RWPE2 (cell line): ENCODE results near the gene CPS1.

Experiments
- ATAC-seq: fragments of 200-7000 bp; cut with Tn5 transposase; 3 replicates; pipeline ENCODE4 v1.9.1; 2021; ENCODE audit warnings: low read depth
- DNase-seq: peaks from one replicate; pipeline ENCODE4 v3.0.0-alpha.2; 2020; ENCODE audit warnings: low spot score
- H3K27ac ChIP-seq: fragments of 450-650 bp; 2 replicates; pipeline ENCODE4 v1.5.1; 2017; ENCODE audit warnings: mild to moderate bottlenecking; ENCODE audit not compliant: poor library complexity, severe bottlenecking
- H3K27me3 ChIP-seq: fragments of 250-450 bp; sonication (Bioruptor Pico); 2 replicates; pipeline ENCODE4 v1.5.1; 2021; ENCODE audit warnings: mild to moderate bottlenecking, moderate library complexity; ENCODE audit not compliant: insufficient read depth, poor library complexity, severe bottlenecking
- H3K36me3 ChIP-seq: fragments of 250-450 bp; sonication (Bioruptor Pico); 2 replicates; pipeline ENCODE4 v1.5.1; 2020; ENCODE audit warnings: low read depth, mild to moderate bottlenecking, moderate library complexity
- H3K4me1 ChIP-seq: fragments of 250-450 bp; sonication (Bioruptor Pico); 2 replicates; pipeline ENCODE4 v1.5.1; 2021; ENCODE audit warnings: mild to moderate bottlenecking, moderate library complexity; ENCODE audit not compliant: insufficient read depth, poor library complexity, severe bottlenecking
- H3K4me3 ChIP-seq: fragments of 250-450 bp; sonication (Bioruptor Pico); 2 replicates; pipeline ENCODE4 v1.5.1; 2021; ENCODE audit warnings: mild to moderate bottlenecking, moderate library complexity; ENCODE audit not compliant: severe bottlenecking
- H3K9me3 ChIP-seq: fragments of 250-450 bp; sonication (Bioruptor Pico); 2 replicates; pipeline ENCODE4 v1.5.1; 2021; ENCODE audit warnings: mild to moderate bottlenecking, moderate library complexity; ENCODE audit not compliant: severe bottlenecking
- TF ChIP-seq, protein P1 (sequence below): fragments of 450-650 bp; IDR thresholded peaks from one replicate; pipeline ENCODE4 v1.5.1; 2017; ENCODE audit warnings: mild to moderate bottlenecking, moderate library complexity; ENCODE audit not compliant: poor library complexity, severe bottlenecking

The CPS1 gene

DNA sequence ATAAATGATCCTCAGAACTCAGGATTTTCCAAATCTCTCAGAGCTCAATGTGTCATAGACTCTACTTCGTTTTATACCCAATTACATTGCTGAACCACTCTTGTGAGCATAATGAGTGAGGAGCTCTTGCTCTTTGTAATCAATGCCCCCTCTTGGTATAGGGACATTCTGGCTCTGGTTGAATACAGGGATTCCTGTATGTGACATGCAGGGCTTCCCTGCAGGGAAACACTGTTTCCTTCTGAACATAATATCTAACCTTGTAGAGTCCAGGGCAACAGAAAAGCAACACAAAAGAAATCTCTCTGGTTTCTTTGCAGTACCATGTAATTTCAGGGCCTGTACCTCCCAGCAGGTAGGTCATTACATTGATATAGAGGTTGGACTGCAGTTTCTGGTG, 101.5 kb downstream of the CPS1 start:
- DNase-seq = no peak
- Histone ChIP-seq H3K27me3 (no peaks in the 10 kb centered on the region), H3K27ac (no peak overlapping the region), H3K36me3 (no peaks in the 10 kb centered on the region), H3K4me1 (no peaks in the 10 kb centered on the region), H3K9me3 (no peaks in the 10 kb centered on the region), H3K4me3 (no peak overlapping the region)
- TF ChIP-seq, protein P1, sequence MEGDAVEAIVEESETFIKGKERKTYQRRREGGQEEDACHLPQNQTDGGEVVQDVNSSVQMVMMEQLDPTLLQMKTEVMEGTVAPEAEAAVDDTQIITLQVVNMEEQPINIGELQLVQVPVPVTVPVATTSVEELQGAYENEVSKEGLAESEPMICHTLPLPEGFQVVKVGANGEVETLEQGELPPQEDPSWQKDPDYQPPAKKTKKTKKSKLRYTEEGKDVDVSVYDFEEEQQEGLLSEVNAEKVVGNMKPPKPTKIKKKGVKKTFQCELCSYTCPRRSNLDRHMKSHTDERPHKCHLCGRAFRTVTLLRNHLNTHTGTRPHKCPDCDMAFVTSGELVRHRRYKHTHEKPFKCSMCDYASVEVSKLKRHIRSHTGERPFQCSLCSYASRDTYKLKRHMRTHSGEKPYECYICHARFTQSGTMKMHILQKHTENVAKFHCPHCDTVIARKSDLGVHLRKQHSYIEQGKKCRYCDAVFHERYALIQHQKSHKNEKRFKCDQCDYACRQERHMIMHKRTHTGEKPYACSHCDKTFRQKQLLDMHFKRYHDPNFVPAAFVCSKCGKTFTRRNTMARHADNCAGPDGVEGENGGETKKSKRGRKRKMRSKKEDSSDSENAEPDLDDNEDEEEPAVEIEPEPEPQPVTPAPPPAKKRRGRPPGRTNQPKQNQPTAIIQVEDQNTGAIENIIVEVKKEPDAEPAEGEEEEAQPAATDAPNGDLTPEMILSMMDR = no peak
- no peak for ATAC-seq

DNA sequence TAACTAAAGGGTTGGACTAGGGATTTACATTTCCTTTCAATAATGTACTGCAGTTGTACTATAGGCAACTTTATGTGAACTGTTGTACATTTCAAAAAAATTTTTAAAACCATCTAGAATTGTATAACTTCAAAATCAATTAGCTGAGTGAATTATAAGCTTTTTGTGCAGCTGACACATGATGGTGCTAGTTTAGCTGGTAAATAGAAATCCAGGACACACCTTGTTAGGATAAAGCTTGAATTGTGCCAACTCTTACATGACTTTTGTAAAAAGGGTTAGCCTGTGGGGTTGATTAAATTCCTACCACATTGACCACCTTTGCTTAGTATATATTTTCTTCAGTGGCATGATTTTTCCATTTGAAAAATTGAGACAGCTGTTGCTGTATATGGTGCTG, 104.4 kb downstream of the CPS1 start:
- Histone ChIP-seq H3K9me3 (no peaks in the 10 kb centered on the region), H3K4me1 (no peaks in the 10 kb centered on the region), H3K27me3 (no peaks in the 10 kb centered on the region), H3K4me3 (no peak overlapping the region), H3K36me3 (no peaks in the 10 kb centered on the region), H3K27ac (no peak overlapping the region)
- TF ChIP-seq, protein P1 = no peak
- no peak for DNase-seq
- no peak for ATAC-seq

DNA sequence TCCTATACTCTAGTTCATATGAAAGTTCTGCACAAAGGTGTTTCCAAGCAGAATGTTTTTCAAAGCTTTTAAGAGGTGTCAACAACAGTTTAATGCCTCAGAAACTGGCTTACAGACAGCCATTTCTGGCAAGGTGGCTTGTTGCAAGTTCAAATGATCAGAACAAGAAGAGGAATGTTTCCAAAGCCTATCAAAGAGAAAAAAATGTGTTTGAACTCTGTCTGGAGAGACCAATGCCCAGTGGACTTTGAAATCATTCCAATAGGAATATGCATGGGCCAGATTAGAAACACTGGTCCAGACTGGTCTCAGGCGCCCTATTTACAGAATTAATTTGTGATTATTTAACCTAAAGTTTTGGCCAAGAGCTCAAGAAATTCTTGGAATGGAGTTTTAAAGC, 106.2 kb downstream of the CPS1 start:
- H3K27me3 ChIP-seq = no peaks in the 10 kb centered on the region
- ATAC-seq (no peak), DNase-seq (no peak)
- H3K4me1 ChIP-seq = no peaks in the 10 kb centered on the region
- no peaks in the 10 kb centered on the region for H3K36me3 ChIP-seq
- H3K4me3 ChIP-seq = no peak overlapping the region
- no peaks in the 10 kb centered on the region for H3K9me3 ChIP-seq
- H3K27ac ChIP-seq = no peak overlapping the region
- TF ChIP-seq, protein P1 = no peak

DNA sequence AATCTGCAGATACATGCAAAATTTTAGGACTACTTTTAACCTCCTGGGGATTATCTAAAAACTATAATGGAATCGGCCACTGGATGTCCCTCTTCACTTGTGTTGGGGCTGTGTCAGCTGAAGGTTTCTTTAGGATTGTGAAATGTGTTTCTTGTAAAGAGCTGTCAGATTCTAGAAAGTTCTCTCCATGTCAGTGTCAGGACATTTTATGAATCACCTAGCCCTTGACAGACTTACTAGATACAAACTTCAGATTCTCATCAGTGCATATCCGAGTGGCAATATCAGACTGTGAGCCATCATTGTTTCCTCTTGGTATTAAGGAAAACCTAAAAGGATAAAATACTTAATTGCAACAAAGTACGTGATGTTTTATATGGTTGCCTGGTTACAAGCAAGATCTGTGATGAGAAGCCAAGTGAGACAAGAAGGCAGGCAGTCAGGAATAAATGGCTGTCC, 107.3 kb downstream of the CPS1 start:
- no peaks in the 10 kb centered on the region for H3K27me3 ChIP-seq
- TF ChIP-seq, protein P1 = peak; percentile 13
- no peak for DNase-seq
- no peak overlapping the region for H3K27ac ChIP-seq
- H3K4me1 ChIP-seq = no peaks in the 10 kb centered on the region
- no peaks in the 10 kb centered on the region for H3K9me3 ChIP-seq
- no peak for ATAC-seq
- no peak overlapping the region for H3K4me3 ChIP-seq
- no peaks in the 10 kb centered on the region for H3K36me3 ChIP-seq

DNA sequence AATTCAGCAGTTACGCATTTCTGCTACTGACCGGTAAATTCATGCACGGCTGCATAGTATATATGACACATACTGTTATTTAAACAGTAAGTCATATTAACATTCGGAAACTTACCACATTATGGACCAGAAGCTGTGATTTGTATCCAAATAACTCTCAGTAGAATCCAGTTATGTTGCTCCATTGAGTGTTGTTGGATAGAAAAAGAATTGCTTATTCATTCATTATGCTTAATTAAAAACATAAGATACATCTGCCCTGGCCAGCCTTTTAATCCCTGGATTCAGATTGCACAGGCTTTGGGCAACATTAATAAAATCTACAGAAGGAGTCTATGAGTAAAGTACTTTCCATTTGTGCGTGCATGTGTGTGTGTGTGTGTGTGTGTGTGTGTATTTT, 111.3 kb downstream of the CPS1 start:
- no peak overlapping the region for H3K27ac ChIP-seq
- DNase-seq (no peak), ATAC-seq (no peak)
- H3K4me3 ChIP-seq = no peak overlapping the region
- no peaks in the 10 kb centered on the region for H3K9me3 ChIP-seq
- H3K4me1 ChIP-seq = no peaks in the 10 kb centered on the region
- no peaks in the 10 kb centered on the region for H3K36me3 ChIP-seq
- TF ChIP-seq, protein P1 = no peak
- H3K27me3 ChIP-seq = peaks cover 2% of the 10 kb centered on the region
